Suprapubic skin (tissue), 3 donors: Measurements from ENCODE around the gene RPS10.

ENCODE experiments used
- CTCF ChIP-seq, 2 donors: fragments of 200-600 bp in 1 of 2; fragments of 450-650 bp in 1 of 2; sonication (generic) in 1 of 2; IDR thresholded peaks; one replicate each; pipeline ENCODE4 v1.5.1; 2016 to 2019; ENCODE audit warnings: antibody characterized with exemption in 2 of 2, mild to moderate bottlenecking in 1 of 2, moderate library complexity in 1 of 2
- EP300 ChIP-seq: sonication (generic); formaldehyde crosslinking; IDR thresholded peaks from one replicate; pipeline ENCODE4 v1.6.1; 2017; ENCODE audit warnings: antibody characterized with exemption
- POLR2A ChIP-seq, 2 donors: fragments of 450-650 bp; IDR thresholded peaks; one replicate each; pipeline ENCODE4 v1.6.1; 2017; ENCODE audit warnings: antibody characterized with exemption in 2 of 2, mild to moderate bottlenecking in 2 of 2, moderate library complexity in 2 of 2

- no peak for TF ChIP-seq POLR2A (IDR thresholded peaks at IDR 0.05)
- no peak for TF ChIP-seq CTCF (IDR thresholded peaks at IDR 0.05)
- TF ChIP-seq EP300, result no peak
These were observed 11.7 kb upstream of the RPS10 start for GRCh38 chr6:34437644-34437970.
